Stimulated activated CD8-positive, alpha-beta memory T cell treated with anti-CD3 and anti-CD28 coated beads, Interleukin-4, amount 100 ng/mL, for 4 hours (primary cell): ENCODE results near the gene MTMR2.
A peak's percentile ranks its signal among the peaks of the same experiment; 100 is the strongest.
"Not testable (repeated sequence)": the region's sequence is repeated elsewhere in the genome, so short reads cannot be mapped to it uniquely, and the experiment has no call there.

Experiments
- DNase-seq, 2 donors: peaks; one replicate each; pipeline ENCODE4 v3.0.0-alpha.2; 2020; ENCODE audit warnings: low read depth in 2 of 2, low spot score in 1 of 2

The MTMR2 gene

DNA sequence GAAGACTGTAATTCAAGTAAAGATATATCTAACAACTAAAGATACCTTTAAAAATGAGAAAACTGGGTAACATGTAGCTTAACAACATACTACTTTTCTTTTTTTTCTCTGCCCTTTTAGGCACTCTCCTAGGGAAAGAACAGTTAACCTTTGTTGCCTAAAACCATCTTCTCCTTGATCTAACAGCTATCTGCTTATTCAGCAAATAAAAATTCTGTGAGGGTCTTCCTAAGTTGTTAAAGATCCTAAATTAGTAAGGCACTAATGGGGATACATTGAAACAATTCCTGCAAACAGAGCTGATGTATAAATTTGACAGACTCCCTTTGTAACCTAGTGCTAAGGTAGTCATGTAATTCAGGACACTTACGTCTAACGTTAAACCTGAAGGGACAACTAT is 39.1 kb downstream of the MTMR2 start:
- no peak for DNase-seq

DNA sequence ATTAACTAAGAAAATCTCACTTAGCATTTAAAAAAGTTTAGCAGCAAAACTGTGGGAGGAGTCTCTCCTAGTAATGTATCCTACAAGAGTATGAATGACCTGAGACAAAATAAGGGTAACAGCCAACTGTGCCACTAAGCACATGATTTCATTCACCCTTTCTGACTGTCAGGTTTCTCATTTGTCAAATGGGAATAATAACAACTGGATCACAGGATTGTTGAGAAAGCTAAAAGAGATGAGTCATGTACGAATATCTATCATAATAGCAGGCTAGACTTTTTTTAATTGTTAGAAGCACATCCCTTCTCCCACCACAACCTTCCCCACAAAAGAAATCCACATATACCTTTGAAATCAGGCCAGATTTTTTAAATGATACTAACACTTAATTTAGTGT is 39.5 kb downstream of the MTMR2 start:
- no peak for DNase-seq

DNA sequence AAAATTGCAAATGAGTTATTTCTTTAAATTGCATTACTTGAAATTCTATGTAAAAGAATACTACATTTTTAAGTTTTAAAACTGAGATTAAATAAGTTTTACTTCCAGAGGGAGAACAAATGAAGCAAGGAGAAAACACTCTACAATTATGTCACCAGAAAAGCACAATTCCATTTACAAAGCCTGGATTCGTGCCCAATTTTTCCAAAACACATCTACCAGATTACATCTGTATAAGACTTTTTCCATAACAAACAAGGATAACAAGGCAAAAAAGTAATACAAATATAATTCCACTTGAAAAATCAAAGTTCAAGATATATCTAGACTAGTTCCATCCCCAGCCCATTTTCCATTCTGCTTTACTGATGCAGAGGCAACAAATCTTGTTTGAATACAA is 40.5 kb downstream of the MTMR2 start:
- DNase-seq: no peak

DNA sequence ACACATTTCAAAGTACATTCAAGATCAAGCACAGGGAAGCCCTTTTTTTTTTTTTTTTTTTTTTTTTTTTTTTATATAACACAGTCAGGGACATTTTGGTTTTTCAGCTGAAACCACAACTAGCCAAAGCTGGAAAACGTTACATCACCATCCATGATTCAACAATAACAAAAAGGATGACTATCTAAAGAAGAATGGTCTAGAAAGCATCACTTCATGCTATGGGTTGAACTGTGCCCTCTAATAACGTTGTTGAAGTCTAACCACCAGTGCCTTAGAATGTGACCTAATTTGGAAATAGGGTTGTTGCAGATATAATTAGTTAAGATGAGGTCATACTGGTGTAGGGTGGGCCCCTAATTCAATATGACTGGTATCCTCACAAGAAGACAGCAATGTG is 46.6 kb downstream of the MTMR2 start:
- DNase-seq: no peak

DNA sequence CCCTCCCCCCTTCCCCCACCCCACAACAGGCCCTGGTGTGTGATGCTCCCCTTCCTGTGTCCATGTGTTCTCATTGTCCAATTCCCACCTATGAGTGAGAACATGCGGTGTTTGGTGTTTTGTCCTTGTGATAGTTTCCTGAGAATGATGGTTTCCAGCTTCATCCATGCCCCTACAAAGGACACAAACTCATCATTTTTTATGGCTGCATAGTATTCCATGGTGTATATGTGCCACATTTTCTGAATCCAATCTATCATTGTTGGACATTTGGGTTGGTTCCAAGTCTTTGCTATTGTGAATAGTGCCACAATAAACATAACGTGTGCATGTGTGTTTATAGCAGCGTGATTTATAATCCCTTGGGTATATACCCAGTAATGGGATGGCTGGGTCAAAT is 53.0 kb downstream of the MTMR2 start:
- not testable (repeated sequence) for DNase-seq

DNA sequence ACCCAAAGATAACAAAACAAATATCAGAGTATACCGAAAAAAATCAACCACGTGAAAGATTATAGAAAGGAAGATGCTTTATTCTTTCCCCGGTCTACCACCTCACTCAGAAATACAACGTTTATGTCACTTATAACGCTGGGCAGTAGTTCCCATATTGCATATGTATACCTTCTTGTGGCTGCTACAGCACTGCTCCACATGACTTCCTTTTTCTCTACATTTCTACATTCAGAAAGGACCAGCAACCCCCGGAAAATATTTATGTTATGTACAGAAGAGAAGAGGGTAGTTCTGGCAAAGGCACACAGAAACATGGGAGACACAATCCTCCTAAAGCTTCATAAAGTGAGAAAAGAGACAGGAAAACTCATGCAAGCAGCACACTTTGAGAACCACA is 56.8 kb downstream of the MTMR2 start:
- DNase-seq: no peak

DNA sequence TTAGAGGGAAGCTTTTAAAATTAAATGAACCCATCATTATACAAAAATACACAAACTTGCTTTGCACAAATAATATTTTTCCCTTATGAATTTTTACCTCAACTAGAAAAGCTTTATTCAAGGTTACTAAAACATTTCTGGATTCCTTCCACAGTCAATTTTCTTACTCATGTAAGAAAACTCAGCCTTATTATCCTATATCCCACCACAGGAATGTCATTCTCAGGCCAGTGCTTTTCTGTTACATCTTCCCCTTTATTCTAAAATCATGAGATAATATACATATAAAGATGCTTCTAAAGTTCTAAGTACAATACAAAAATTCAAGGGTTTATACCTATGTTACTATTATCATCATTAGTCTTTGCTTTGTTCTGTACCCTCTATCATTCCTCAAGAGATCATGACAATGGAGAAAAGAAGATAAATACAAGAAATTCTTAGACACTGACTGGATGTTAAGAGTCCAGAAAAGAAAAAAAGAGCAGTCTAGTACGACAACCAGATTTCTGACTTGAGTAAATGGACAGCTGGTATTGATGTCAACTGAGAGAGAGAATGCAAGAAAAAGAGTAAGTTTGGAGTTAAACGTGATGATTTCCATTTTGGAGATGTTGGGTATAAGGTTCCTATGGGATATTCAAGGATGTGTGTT is 60.3 kb downstream of the MTMR2 start:
- DNase-seq: no peak

DNA sequence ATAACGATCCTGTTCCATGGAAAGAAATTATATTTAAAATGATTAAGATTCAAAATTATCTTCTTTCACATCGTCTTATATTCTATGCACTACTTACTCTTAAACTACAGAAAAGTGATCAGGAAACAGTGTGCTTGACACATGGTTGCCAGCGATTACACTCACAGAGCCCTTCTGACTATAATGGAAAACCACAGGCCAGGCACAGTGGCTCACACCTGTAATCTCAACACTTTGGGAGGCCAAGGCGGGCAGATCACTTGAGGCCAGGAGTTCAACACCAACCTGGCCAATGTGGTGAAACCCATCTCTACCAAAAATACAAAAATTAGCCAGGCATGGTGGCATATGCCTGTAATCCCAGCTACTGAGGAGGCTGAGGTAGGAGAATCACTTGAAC is 63.9 kb downstream of the MTMR2 start:
- not testable (repeated sequence) for DNase-seq

DNA sequence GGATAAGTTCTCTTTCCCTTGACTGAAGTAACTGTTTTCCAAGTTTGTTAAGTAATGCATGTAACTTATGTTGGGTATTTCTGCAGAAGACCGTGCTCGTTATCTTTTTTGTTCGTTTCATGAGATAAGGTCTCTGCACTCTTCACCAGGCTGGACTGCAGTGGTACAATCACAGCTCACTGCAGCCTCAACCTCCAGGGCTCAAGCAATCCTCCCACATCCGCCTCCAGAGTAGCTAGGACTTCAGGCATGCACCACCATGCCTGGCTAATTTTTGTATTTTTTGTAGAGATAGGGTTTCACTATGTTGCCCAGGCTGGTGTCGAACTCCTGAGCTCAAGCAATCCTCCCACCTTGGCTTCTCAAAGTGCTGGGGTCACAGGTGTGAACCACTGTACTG is 69.5 kb downstream of the MTMR2 start:
- not testable (repeated sequence) for DNase-seq

DNA sequence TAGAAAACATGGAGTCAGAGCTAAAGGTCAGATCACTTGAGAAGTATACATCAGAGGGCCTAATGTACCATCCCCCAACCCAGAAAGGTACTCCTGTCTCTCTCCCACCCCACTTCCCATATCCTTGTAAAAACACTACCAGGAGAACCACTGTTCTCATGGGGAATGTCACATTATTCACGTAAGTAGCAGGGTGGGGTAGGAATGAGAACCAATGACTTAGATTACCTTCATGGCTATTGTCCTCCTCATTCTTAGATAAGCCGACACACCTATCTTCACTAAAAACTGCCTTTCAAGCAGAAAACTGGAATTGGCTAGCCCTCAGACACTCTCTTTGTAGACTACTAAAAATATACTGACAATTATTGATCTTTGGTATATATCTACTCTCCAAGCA is 70.0 kb downstream of the MTMR2 start:
- DNase-seq: no peak

DNA sequence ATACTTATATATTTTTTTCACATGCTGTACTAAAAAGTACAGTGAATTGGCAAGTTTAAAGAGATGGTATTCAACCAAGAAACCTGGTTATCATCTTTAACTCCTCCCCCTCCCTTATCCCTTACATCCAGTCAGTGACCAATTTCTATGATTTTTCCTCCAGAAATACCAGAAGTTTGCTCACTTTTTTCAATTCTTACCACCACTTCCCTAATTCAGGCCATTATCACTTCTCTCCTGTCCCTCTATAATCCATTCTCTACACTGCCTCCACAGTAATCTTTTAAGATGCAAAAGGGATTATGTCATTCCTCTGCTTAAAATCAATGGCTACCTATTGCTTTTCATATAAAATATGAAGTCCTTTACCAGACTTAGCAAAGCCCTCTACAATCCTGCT is 70.8 kb downstream of the MTMR2 start:
- DNase-seq: no peak

DNA sequence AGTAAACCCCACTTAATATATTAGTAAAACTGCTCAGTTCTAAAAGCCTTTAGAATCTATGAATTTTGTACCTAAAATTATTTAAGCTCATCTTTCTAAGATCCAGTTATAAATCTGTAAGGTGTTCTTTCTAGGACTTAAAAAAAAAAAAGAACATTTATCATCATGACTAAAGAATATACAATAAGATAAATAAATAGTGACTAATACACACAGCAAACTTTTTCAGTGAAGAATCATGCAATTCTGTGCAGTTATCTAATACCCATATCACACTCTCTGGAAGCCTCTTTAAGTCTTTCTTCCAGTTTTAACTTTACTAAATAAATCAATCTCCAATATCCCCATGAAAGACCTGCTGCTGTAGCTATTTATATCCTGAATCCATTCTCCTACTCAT is 73.8 kb downstream of the MTMR2 start:
- DNase-seq: no peak

DNA sequence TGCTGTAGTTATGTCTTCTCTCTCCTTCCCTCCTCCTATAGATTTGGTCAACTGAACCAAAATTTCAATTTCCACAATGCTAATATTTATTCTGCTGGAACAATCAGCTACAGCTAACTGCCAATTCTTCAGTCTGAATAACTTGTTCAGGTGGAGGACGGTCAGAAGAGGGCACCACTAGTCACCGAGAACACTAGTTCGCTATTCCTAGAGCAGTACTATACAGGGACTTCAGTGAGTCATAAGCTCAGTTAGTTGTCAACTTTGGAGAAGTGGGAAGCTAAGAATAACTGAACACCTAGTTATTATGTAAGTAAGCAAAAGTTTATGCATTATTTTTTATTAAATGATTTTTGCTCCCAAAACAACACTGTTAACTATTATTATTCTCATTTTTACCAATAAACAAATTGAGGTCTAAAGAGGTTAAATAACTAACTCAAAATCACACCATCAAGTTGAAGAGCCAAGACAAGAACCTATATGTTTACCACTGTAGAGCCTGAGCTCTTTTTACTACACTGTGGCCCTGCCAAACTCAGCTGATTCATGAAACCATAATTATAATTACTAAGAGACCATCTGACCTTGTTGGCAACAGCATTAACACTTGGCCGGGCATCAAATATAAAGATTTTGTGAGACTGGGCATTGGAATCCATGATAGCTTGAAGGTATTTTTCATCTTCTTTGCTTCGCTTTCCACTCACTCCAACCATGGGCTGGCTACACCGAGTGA is 74.7 kb downstream of the MTMR2 start:
- DNase-seq: no peak

DNA sequence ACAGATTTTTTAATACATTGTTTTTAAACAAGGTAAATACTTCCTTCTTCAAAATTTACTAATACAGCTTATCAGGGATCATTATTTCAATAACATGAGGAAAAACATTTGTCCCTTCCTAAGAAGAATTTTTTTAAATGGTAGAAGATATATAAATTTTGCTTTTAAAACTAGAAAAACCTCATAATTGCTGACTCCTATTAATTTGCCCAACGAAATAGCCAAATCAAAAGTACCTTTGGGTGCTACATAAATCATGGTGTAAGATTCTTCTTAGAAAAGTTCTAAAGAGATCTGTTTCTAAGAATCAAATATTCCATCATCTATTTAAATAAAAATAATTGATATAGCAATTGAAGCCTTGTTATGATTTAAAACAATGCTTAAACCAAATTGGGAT is 78.7 kb downstream of the MTMR2 start:
- DNase-seq: no peak

DNA sequence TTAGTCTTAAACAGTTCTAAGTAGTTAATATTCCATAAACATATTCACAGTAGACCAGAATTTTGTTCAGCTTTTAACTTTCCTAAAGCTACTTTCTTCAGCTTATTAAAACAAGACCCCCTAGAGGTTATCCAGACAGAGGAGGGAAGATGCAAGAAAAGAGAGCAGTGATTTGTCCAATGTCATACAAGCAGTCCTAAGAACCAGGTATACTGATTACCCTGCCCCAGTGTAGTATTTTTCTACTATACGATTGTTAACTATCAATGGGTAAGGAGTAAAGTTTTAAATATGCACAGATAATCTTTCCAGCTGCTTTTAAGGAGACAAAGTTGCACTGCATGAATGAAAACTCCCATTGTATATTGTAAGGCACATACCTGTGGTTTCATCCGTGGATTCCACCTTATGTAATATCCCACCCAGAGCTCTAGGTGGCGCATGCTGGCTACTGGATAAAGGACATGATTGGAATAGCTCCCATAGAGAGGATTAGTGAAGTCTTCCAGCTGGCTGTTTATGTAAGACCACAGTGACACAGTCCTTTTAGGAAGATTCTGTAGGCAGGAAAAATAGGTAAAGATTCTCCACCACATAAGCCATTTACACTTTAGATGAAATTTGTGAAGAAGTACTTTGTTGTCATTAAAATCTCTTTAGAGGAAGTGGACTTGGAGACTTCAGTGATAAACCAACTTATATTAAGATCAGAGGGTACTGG is 88.0 kb downstream of the MTMR2 start:
- DNase-seq: peak in 1 of 2 donors; percentile 15

DNA sequence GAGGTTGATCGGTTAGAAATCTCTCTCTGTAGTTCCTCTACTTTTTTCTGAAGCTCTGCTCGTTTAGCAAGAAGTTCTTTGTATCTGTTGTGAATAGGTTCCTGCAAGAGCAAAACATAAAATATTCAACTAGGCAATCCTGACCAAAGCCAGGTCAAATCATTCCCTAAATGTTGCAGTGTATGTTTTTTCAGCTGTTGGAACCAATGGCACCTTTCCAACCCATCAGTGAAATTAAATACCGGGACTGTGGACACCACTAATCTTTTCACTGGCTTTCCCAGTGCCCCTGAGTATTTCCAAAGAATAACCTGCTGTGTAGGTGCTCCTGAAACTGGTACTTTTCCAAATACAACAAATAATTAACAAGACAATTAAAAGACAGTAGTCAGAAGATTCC is 88.6 kb downstream of the MTMR2 start:
- DNase-seq: no peak

DNA sequence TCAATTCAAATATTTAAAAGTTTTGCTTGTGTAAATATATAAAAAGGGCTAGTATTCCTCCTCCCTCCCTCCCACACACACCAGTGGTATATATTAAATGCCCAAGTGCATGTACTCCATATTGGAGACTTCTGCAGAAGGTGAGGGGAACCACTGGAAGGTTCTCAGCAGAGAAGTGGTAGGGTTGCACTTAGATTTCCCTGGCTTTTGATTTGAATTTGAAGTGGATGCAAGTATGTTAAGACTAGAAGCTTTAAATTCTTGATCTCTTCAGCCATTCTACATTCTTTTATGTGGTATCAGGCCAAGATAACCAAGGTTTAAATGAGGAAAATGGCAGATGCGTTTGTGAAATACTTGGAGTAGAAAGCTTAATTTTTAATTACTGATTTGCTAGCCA is 90.5 kb downstream of the MTMR2 start:
- no peak for DNase-seq

DNA sequence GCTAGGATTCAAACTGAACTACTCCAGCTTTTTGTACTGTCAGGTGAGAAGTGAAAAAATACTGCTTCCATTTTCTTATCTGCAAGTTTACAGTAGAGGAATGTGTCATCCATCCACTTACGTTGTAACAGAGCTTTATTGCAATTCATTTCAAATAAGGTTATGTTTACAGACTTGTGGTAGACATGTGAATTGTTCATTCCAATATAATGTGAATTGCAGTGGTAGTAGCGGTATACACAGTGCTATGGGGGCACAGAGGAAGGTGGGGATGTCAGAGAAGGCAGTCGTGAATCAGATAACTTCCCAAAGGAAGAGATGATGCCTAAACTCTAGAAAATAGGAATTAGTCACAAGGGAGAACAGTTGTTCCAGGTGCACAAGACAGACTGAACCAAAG is 91.1 kb downstream of the MTMR2 start:
- DNase-seq: no peak

DNA sequence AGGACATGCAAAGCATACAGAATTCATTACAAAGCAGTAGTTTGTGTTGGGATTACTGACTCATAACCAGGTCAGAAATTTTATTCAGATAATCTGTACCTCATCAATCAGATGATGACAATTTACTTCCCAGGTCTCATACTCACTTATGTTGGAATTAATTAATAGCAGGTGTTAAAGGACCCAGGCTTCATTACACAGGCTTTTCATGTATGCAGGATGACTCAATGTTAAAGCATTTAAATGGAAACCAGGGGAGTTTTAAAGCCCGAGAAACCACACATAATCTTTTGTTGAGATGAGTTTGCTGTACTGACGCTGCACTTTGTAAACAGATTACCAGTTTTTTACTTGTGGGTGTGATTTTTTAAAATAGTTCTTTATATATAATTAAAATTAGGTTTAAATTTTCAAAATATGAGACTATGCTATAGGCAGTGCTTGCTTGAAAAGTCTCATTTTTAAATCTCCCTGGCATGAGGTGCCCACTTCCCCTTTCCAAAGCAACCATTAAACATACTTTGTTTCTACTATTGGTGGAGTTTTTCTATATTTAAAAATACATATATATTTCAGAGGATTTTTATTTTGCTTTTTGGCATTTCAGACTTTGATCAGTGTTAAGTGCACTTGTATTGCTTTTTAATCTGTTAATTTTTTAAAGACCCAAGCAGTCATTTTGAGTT is 92.6 kb downstream of the MTMR2 start:
- no peak for DNase-seq

DNA sequence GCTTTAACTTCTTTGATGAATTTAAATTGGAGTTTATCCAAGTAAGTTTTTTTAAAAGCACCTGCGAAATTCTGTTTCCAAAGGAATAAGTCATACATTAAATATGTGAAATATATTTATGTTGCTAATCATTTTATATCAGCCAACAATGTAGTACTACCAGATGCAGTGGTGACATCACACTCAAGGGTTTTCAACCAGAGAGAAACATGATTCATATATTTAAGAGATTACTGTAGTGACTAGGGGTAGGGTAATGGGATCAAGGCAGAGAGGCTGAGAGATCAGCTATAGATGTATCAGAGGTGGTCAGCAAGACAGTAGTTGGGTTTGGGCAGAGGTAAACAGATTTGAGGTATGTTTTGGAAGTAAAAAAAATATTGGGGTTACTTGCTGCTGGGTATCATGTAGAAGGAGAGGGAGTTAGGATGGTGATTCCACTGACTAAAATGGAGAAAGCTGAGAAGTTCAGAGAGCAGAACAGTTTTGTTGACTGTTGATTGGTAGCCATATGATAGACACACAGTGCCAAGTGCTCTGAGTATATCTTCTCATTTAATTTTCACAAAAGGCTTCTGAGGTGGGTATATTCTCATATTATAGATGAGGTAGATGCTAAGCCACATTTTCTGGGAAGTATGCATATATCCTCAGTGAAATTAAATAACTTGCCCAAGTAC is 94.2 kb downstream of the MTMR2 start:
- no peak for DNase-seq

DNA sequence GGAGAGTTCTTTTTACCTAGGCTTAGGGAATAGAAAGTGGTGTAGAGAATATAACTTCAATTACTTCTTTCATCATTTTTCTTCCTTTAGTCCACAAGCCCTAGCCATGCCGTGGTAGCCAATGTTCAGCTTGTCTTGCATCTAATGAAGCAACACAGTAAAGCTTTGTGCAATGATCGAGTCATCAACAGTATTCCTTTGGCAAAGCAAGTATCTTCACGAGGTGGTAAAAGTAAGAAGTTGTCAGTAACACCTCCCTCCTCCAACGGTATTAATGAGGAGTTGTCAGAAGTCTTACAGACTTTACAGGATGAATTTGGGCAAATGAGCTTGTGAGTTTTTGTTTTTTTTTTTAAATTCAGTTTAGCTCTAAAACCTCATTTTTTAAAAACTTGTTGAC is 96.2 kb downstream of the MTMR2 start:
- DNase-seq: no peak
